HG03342 (cell line): ENCODE results near the gene MTERF4.
"Not testable (repeated sequence)": the region's sequence is repeated elsewhere in the genome, so short reads cannot be mapped to it uniquely, and the experiment has no call there.

Experiments
- ATAC-seq: cut with Tn5 transposase; IDR thresholded peaks from one replicate; pipeline ENCODE4 v1.9.1; 2021; ENCODE audit warnings: mild to moderate bottlenecking, moderate library complexity; ENCODE audit not compliant: unreplicated experiment

Gene MTERF4

DNA sequence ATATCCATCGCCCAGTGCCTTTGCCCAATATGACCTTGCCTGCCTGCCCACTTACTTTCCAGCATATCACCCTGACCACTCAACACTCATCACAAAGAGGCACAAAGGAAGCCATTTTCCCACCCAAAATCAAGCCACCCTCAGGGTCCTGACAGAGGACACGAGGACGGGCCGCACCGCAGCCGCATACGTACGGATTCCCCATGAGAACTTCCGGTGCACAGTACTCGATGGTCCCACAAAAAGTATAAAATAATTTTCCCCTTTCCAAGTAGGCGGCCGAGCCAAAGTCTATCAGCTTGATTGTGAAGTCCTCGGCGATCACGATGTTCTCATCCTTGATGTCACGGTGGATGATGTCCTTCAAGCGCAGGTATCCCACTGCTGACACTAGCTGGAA is 10.0 kb upstream of the MTERF4 start:
- ATAC-seq, result no peak

DNA sequence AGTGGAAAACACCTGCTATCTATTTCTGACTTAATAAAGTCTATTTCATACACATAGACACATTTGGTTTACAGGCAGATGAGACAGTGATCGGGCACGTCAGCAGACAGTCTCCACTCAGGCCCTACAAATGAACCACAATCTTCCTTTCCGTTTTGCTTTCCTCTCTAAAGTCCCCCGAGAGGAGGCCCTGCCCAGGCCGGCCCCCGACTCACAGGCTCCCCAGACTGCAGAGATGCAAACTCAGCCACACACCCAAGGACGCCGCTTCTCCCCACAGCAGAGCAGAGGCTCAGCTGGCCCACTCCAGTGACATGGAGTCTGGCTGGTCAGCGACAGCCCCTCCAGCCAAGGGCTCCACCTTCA is 9.3 kb upstream of the MTERF4 start:
- ATAC-seq, result peak; percentile 35

DNA sequence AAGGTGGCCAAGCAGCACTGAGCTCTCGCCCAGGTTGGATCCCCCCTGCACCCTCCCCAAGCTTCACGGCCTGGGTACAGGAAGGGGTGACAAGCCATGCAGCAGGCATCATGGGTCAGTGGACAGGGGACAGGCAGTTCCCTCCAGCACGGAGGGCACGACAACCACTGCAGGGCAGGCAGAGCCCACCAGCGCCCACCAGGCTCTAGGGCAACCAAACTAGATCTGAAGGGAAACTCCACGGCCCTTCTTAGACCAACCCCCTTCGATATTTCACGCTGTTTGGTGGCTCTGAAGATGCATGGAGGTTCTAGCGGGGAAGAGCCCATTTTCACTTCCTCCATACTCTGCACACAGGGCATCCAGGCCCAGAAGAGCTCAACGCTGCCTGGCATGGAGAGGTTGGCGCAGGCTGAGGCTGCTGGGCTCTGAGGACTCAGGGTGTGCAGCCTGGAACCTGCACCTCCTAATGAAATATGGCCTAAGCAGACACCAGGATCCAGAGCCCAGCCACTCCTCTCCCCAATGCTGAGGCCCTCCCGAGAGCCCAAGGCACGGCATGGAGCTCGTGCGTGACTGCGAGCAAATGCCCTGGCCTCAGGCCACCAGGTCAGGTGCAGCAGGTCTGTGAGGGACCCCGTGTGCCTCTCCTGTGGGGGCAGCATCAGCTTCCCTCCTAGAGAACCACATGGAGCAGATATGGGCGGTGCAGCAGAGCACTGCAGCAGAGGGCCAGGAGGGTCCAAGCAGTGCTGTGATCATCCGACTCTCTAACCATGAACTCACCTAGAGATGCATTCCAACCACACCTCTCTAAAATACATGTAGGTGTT is 8.7 kb upstream of the MTERF4 start:
- peak; percentile 42 for ATAC-seq

DNA sequence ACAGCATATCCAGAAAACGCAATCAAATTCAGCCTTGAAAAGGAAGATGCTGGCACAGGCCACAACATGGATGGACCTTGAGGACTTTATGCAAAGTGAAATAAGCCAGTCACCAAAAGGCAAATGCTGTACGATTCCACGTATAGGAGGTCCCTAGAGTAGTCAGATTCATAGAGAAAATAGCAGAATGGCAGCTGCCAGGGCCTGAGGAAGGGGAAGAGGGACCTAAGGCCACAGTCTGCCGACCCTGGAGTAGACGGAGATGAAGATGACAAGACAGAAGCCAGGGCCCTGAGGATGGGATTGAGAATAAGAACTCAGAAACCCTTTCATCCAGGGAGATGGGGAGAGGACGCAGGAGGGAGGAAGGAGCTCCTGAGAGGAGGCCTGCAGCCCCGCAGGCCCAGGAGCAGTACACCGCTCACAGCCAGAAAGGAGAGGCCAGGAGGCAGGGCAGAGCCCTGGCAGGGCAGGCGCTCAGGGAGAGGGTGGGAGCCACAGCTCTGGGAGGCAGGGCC is 8.1 kb upstream of the MTERF4 start:
- no peak for ATAC-seq

DNA sequence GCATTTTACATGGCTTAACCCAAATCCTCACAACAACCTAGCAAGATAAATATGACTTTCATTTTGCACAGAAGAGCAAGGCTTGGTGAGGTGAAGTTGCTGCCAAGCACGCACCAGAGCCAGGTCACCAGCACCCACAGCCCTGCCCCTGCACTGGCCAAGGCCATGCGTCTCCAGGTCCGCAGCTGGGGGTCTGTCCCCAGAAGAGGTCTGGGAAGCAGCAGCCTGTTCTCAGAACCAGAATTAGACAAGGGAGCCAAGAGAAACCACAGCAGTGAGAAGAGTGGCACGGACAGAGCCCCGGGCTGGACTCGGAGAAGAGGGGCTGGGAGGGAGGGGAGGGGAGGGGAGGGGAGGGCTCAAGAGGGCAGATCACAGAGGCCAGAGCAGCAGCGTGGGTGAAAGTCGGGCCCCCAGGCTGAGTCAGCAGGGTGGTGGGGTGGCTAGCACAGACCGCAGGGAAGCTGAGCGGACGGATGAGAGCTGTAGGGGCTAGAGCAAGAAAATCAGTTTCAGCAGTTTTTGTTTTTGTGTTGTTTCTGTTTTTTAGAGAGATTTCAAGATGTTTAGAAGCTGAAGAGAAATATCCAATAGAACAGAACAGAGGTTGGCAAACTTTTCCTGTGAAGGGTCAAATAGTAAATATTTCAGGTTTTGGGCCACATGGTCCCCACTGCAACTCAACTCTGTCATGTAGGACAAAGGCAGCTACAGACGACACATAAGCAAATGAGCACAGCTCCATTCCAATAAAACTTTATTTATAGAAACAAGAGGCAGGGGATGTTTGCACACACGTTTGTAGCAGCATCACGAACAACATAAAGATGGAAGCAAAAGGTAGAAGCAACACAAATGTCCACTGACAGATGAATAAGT is 7.4 kb upstream of the MTERF4 start:
- ATAC-seq, result no peak

DNA sequence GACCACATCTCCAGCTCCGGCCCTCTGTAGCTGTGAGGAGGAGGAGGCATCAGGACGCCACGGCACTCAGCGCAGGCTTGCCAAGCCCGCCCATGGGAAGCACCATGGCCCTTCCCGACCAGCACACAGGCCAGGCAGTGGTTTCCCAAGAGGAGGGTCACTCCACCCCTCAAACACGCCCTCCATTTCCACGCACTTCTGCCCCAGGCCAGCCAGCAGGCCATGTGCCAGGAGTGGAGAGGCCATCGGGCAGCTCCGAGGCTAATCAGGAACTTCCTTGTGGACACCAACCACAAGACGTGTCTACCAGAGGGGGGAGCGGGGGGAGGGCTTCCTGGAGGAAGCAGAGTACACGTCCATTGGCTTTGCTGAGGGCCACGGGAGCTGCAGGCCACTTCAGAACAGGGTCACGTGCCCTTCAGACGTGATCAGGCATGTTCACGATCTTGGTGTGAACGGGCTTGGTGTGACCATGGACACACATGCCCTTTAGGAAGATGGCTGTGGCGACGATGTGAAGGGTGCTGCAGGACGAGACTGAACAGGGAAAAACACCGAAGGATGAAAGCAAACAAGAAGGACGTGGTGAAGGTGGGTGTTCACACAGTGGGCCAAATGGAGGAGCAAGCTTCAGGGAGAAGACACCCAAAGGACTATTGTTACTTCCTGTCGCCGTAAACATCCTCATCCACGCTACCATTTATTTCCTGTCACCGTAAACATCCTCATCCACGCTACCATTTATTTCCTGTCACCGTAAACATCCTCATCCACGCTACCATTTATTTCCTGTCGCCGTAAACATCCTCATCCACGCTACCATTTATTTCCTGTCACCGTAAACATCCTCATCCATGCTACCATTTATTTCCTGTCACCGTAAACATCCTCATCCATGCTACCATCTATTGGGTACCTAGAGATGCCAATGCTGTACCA is 6.5 kb upstream of the MTERF4 start:
- no peak for ATAC-seq

DNA sequence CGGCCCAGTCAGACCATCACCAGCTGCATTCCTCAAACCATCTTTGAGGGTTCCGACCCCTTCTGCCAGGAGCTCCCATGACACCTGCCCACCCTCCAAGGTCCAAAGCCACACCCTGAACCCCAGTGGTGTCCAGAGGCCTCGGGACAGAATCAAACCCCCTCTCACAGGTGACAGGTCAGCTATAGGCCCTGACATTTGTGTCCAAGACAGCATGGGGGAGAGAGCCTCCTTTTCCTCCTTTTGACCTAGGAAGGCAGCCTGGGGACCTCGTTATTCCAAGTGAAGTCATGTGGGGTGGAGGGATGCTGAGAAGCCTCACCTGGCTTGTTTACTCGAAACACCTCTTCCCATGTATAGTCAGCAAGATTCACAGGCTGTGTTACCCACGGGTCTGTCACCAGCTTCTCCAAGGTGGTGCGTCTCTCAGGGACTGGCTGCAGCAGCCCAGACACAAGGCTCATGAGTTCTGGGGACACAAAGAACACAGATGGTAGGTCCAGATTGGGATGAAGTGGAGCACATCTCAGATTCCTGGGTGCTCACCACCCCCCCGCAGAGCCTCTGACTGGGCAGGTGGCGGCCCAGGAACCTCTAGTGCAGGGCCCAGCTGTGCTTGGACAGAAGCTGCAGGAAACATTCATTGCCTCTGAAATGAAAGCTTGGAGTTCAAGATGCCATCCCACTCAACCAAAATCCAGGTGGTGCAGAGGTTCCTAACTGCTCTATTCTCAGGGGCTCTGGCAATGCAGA is 5.1 kb upstream of the MTERF4 start:
- ATAC-seq, result no peak

DNA sequence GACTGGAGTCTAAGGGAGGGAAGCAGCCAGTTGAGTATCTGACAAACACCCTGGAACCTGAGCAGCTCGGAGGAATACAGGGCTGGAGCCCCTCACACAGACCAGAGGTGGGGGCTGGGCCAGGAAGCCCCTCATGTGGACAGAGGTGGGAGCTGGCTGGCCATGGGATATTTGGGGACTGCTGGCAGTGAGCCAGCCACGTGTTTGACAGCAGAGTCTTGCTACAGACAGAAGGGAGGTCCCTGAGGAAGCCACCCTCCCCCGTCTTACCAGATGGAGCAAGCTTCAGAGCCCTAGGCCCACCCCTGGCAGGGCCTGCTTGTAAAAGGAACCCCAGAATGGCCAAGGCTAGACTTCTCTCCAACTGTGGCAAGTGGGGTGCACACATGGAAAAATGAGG is 3.6 kb upstream of the MTERF4 start:
- no peak for ATAC-seq

DNA sequence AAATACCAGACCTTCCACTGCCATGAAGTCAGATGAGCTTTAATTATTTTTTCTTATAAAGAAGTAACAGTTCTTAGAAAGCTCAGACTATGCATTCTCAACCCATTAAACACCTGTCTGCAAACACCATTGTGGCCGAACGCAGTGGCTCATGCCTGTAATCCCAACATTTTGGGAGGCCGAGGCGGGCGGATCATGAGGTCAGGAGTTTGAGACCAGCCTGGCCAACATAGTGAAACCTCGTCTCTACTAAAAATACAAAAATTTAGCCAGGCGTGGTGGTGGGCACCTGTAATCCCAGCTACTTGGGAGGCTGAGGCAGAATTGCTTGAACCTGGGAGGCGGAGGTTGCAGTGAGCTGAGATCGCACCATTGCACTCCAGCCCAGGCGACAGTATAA is 2.5 kb upstream of the MTERF4 start:
- ATAC-seq, result not testable (repeated sequence)

DNA sequence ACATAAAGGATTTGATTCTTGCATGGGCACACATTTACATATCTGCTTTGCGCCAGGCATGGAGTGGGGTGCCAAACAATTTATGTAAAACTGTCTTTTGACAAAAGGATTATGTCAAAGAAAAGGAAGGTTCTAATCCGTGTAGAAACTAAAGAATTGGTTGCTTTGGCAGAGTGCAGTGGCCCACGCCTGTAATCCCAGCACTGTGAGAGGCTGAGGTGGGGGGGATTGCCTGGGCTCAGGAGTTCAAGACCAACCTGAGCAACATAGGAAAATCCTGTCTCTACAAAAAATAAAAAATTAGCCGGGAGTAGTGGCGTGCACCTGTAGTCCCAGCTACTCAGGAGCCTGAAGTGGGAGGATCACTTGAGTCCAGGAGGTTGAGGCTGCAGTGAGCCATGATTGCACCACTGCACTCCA is 1.1 kb upstream of the MTERF4 start:
- ATAC-seq, result no peak

DNA sequence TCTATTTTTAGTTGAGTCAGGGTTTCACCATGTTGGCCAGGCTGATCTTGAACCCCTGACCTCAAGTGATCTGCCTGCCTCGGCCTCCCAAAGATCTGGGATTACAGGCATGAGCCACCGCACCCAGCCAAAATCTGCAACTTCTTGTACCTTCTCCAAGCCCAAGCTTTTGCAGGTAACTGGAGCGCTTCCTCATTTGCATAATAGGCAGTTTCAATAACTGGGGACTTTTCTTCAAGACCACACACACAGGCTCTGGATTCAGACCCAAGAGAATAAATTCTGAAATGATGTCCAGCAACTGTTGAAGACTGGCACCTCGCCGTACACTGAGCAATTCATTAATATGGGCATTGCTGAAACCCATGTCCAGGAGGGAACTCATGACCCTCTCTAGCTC is 2.8 kb downstream of the MTERF4 start:
- ATAC-seq, result no peak

DNA sequence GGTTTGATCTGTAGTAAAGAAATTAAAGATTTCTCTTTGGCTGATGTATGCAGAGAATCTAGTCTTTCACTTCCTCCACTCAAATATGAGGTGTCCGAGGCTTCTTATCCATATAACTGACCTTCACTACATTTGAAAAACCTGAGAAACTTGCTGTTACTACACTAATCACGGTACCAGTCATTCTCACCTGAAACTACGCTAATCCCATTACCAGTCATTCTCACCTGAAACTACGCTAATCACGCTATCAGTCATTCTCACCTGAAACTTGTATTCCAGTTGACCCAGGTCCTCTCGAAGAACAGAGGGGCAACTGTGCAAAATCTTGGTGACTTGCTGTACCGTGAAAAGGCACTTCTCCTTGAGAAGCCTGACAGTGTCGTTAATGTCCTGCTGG is 5.1 kb downstream of the MTERF4 start:
- peak; percentile 42 for ATAC-seq

DNA sequence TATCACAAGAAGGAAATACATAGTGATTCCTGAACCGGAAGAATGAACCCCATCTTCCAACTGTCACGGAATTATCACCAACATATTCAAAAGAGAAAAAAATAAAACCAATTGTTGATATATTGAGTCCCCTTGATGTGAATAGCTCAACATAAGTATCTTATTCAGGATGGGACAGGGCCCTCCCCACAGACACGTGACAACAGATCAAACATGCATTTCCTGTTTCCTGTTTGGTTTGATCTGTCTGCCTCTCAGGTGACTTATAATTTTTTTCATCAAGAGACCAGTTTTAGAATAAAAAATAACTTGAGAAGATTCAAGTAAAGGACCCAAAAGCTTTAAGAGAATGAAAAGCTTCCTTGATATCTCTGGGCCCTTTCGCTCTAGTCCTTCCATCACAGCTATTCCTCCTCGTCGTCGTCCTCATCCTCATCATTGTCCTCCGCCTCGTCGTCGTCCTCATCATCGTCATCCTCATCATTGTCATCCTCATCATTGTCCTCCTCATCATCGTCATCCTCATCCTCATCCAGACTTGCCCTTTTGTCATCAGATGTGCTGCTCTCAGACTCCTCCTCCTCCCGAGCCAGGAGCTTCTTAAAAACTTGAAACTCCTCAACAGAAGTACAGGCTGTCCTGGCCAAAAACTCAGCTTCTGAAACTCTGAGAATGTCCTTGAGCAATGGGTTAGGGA is 6.3 kb downstream of the MTERF4 start:
- no peak for ATAC-seq

DNA sequence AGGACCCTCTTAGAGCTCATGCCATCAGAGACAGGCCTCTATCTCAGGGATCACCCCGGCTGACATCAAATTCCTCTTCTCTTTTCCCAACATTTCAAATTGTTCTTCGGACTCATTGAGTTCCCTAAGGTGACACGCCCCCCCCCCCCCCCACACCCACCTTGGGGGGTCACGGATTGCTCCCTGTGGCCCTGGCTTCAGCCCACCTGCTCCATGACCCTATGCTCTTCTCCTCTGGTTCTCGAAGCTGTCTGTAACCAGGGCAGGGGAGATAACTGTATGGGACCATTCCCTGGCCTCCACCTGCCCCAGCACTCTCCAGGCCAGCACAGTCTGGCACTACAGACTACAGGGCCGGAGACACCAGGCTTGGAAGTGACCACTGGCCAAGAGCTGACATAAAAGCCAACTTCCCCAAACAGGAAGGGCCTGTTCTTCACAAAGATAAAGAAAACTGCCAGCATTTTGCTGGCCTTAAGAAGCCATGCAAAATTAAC is 7.1 kb downstream of the MTERF4 start:
- ATAC-seq, result no peak

DNA sequence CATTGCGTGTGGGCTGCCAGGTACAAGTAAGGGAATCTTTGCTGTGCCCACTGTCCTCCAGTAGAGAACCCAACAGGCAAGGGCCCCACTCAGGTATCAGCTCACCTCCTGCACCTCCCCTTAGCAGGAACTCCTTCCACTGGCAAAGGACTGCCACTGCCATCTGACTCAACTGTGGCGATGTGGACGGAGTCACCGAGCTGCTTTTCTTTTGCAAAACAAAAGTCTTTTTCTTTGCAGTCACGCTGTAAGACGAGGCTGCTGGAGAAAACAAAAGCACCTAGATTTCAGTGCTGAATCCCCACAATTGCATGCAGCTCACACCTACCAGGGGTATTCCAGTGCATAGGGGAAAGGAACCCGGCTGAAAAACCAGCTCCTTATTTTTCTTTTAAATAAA is 7.9 kb downstream of the MTERF4 start:
- no peak for ATAC-seq

DNA sequence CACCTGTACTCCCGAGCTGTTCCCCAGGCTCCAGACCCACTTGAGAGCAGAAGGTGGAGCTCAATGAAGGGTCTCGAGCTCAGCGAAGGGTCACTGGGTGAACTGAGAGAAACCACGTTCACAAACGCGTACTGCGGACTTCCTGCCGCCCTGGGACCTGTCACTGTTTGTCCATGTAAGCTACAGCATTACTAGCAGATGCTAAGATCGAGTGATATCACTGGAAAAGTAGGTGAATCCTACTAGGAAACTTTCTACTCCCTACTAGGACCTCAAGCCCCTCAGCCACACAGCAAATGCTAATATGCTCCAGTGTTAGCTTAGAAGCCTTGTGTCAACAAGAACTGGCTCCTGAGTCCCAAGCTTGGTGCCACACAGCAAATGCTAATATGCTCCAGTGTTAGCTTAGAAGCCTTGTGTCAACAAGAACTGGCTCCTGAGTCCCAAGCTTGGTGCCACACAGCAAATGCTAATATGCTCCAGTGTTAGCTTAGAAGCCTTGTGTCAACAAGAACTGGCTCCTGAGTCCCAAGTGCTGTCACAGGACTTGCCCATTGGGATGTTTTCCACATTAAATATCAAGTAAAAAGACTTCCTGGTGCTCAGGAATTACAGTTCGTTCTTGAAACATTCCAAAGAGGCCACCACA is 8.8 kb downstream of the MTERF4 start:
- not testable (repeated sequence) for ATAC-seq

DNA sequence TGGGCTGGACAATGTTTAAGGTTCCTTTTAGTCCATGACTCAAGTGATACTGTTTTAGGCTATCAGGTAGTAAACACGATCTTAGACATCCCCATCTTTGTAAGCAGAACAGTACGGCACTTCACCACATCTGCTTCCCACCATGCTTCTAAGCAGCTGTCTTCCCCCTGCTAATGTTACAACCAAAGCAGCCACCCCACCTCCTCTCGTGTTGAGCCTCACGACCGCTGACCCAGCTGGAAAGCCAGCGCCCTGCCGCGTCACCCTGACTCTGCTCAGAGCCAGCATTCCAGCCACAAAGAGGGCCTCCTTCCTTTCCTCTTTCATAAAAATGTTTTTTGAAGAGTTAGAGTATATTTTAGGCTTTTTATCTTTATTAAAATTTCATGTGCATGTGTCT is 9.4 kb downstream of the MTERF4 start:
- no peak for ATAC-seq

DNA sequence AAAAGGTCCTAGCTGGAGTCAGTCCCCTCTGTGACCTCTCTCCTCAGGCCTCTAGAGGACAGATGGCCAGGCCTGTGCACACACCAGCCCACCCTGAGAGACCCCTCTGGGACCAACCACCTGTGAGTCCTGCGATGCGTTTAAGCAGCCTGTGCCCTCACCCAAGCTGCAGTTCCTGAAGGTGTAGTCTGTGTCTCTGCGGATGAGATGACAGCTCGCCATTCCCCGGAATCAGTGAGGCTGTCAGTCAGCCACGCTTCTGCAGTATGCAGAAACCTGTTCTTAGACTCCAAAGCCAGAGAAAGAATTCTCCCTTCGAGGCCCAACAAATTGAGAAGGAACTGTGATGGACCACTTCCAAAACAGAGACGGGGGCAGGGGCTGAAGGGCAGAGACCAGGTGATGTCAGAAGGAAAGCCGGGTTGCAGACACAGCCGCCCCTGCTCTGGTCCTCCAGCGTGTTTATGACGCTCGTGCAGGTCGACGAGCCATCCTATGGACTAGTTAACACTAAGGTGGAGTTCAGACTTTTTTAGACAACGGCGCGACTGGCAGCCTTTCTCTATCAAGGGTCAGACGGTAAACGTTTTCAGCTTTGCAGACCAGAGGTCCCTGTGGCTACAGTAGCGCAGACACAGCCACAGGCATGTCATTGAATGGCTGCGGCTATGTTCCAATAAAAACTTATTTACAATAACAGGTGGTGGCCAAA is 10.2 kb downstream of the MTERF4 start:
- no peak for ATAC-seq
